Right renal cortex interstitium (tissue), 3 donors: Measurements from ENCODE around the gene CSRNP3. TPM values are rescaled to one million over a fixed set of nuclear protein-coding genes. Genes with fewer than 3 reads are reported as not detected.

Source experiments
- DNase-seq, 3 donors: peaks; one replicate each; pipeline ENCODE4 v3.0.0-alpha.2; 2013; ENCODE audit warnings: low read depth in 3 of 3, low spot score in 2 of 3
- polyA plus RNA-seq, 3 donors: library from polyadenylated mRNA; unstranded; fragments of 120-200 nt; gene quantifications; one replicate each; pipeline ENCODE4 v1.2.1, GENCODE V29; 2013; ENCODE audit not compliant: insufficient read length in 3 of 3

Gene CSRNP3
- polyA plus RNA-seq, 3 donors = 9.7 to 11.8 (median 11.0) TPM

- no peak for DNase-seq
These were observed 1.6 kb upstream of the CSRNP3 start for GRCh38 chr2:165467921-165468320.

GRCh38 chr2:165470361-165470760 is 863 bp downstream of the CSRNP3 start:
- no peak for DNase-seq

- no peak for DNase-seq
These were observed 2.0 kb downstream of the CSRNP3 start for GRCh38 chr2:165471349-165471950.

GRCh38 chr2:165472922-165473321 is 3.4 kb downstream of the CSRNP3 start:
- no peak for DNase-seq

GRCh38 chr2:165474619-165475276 is 5.2 kb downstream of the CSRNP3 start:
- DNase-seq = no peak

GRCh38 chr2:165475277-165476004 is 5.9 kb downstream of the CSRNP3 start:
- no peak for DNase-seq

GRCh38 chr2:165479856-165480255 is 10.4 kb downstream of the CSRNP3 start:
- DNase-seq = no peak

- no peak for DNase-seq
These were observed 25.1 kb downstream of the CSRNP3 start for GRCh38 chr2:165494573-165494972.

GRCh38 chr2:165497659-165498317 is 28.3 kb downstream of the CSRNP3 start:
- no peak for DNase-seq

GRCh38 chr2:165499131-165499530 is 29.6 kb downstream of the CSRNP3 start:
- no peak for DNase-seq

GRCh38 chr2:165500001-165500400 is 30.5 kb downstream of the CSRNP3 start:
- DNase-seq = no peak

GRCh38 chr2:165500816-165501215 is 31.3 kb downstream of the CSRNP3 start:
- no peak for DNase-seq

- DNase-seq = no peak
These were observed 36.0 kb downstream of the CSRNP3 start for GRCh38 chr2:165505514-165505913.

GRCh38 chr2:165508927-165509326 is 39.4 kb downstream of the CSRNP3 start:
- DNase-seq = no peak

- no peak for DNase-seq
These were observed 44.0 kb downstream of the CSRNP3 start for GRCh38 chr2:165513479-165513878.

- DNase-seq = no peak
These were observed 49.1 kb downstream of the CSRNP3 start for GRCh38 chr2:165518611-165519010.

GRCh38 chr2:165522719-165523118 is 53.2 kb downstream of the CSRNP3 start:
- no peak for DNase-seq

- no peak for DNase-seq
These were observed 55.2 kb downstream of the CSRNP3 start for GRCh38 chr2:165524720-165525119.

- DNase-seq = no peak
These were observed 59.2 kb downstream of the CSRNP3 start for GRCh38 chr2:165528691-165529090.

- DNase-seq = no peak
These were observed 59.6 kb downstream of the CSRNP3 start for GRCh38 chr2:165529130-165529529.

GRCh38 chr2:165533331-165533730 is 63.8 kb downstream of the CSRNP3 start:
- no peak for DNase-seq
